H7 (cell line): ENCODE results near the gene TNFRSF21. TPM values are rescaled to one million over a fixed set of nuclear protein-coding genes. Genes with fewer than 3 reads are reported as not detected.
"Not testable (repeated sequence)": the region's sequence is repeated elsewhere in the genome, so short reads cannot be mapped to it uniquely, and the experiment has no call there.

Experiments
- DNase-seq: peaks from one replicate; pipeline ENCODE4 v3.0.0; 2012
- H3K27me3 ChIP-seq: 2 replicates; pipeline ENCODE4 v1.6.0; 2011; ENCODE audit warnings: mild to moderate bottlenecking, low read length; ENCODE audit not compliant: control insufficient read depth, insufficient read depth
- H3K36me3 ChIP-seq: replicated peaks from 2 replicates; pipeline ENCODE4 v1.5.1; 2011; ENCODE audit warnings: low read length; ENCODE audit not compliant: control insufficient read depth, insufficient read depth
- H3K4me3 ChIP-seq: 2 replicates; pipeline ENCODE4 v1.5.1; 2011; ENCODE audit warnings: low read depth, mild to moderate bottlenecking, control low read depth, low read length, moderate library complexity; ENCODE audit not compliant: insufficient read depth
- total RNA-seq: library from RNA; depleted of rRNA; stranded (reverse); fragments of >200 nt; shearing (Covaris generic); gene quantifications from 2 replicates; pipeline ENCODE4 v1.2.3, GENCODE V29; 2014

TNFRSF21 gene
- total RNA-seq, 1 experiment from 2014 or later, result 50.8 TPM

DNA sequence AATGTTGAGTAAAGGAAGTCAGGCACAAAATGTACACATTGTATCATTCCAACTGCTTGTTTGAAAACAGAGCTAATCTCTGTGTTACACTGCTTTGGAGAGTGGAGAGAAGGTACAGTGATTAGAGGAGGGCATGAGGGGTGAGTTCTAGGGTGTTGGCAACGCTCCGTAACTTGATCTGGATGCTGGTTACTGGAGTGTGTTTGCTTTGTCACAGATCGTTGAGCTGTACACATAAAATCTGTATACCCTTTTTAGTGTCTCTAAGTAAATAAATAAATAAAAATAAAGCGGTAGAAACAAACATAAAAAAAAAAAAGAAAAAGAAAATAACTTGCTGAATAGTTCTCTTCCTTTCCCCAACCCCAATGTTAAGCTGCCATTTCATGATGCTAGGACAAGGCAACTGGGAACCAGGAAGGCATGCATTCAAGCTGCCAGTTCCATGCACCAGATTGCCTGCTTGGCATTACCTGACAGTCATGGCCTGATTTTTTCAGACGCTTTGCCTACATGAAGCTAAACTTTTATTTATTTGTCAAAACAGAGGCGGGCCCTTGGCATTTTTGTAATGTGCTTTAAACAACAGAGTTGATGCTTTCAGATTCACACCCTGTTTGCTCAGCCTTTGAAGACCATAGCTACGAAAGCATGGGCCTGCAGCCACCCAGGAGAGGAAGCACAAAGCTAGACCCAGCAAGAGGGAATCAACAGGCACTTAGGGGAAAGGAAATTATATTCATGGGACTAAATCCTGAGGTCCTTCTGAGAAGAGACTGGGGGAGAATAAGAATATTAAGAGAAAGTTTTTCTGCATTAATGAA is 21.2 kb downstream of the TNFRSF21 start:
- Histone ChIP-seq H3K27me3 (no peaks in the 10 kb centered on the region), H3K4me3 (no peak overlapping the region), H3K36me3 (peaks cover 13% of the 10 kb centered on the region)
- DNase-seq, result no peak

DNA sequence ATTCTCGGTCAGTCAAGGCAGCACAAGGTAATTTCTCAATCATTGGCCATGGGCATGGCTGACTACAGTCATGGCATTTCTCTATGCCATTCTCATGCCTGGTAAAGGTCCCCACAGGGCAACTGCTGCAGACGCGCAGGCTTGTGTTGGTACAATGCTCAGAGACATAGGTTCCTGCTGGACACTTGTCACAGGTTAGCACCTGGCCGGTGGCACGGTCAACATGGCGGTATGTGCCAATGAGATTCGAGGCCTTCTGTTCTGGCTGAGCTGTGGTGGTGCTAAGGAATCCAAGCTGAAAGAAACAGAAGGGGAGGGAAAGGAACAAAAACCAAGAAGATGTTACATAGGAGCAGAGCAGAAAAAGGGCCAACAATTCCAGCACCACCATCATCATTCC is 23.4 kb downstream of the TNFRSF21 start:
- Histone ChIP-seq H3K27me3 (no peaks in the 10 kb centered on the region), H3K36me3 (peaks cover 13% of the 10 kb centered on the region), H3K4me3 (no peak overlapping the region)
- no peak for DNase-seq

DNA sequence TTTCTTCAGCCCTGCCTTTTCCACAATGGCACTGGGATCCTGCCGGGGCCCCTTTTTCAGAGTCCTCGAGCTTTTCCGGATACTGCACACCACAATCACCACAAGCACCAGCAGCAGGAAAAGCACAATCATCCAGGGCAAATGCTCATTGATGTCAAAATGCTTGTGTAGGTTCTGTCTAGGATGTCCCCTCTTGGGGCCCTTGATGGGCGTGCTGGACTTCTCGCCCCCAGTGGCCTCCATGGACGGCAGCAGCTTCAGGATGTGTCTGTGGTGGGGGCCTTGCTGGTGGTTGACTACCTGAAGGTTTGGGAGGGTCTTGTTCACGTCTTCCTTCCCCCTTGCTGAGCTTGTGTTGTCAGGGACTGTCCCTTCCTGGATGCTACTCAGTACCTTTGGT is 25.7 kb downstream of the TNFRSF21 start:
- Histone ChIP-seq H3K4me3 (no peak overlapping the region), H3K27me3 (no peaks in the 10 kb centered on the region), H3K36me3 (peaks cover 13% of the 10 kb centered on the region)
- DNase-seq, result no peak

DNA sequence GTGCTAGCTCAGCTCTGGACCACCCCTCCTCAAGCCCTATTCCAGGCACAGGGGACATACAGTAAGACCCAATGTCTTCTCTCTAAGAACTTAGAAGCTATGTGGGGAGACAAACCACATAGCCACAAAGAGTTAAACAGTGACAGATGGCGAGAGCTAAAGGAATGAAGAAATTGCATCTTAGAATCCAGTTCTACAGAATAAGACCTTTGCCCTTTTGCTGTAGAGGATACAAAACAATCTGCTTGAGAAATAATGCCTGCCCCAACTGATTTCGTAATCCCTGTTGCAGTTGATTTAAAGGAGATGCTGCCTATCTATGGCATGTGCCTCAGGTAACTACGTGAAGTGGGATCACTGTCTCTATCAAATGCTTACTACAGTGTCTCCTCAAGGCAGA is 31.2 kb downstream of the TNFRSF21 start:
- H3K36me3 ChIP-seq, result peaks cover 9% of the 10 kb centered on the region
- no peak overlapping the region for H3K4me3 ChIP-seq
- H3K27me3 ChIP-seq, result no peaks in the 10 kb centered on the region
- DNase-seq, result no peak

DNA sequence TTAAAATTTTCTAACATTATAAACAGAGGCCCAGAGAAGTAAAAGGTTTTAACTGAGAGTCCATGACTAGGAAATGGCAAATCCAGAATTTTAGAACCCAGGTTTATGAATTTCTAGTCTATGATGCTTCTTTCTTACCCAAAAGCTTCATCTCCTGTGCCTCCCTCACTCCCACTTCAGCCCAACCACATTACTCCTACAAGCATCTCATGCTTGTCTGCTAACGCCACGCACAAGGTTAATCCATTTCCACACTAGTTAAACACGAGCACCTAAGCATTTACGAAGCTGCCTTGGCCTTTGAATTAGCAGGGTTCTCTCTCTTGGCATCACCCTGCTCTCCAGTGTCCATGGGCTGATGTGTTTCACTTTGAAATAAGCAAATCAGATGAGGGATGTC is 32.0 kb downstream of the TNFRSF21 start:
- no peak for DNase-seq
- H3K4me3 ChIP-seq, result no peak overlapping the region
- H3K36me3 ChIP-seq, result peaks cover 9% of the 10 kb centered on the region
- no peaks in the 10 kb centered on the region for H3K27me3 ChIP-seq

DNA sequence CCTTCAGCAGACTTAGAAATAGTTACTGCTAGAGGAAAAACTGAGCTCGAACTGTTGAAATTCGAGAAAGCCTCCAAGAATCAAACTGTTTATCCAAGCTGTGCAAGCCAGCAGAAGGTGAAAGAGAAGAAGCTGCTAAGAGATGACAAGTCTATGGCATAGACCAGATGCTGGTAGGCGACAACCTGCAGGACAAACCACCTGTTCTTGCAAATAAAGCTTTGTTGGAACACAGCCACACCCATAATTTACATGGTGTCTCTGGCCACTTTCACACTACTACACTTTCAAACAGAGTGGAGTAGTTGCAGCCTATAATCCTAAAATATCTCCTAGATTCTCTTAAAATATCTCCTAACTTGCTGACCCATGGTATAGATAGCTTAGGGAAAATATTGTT is 33.3 kb downstream of the TNFRSF21 start:
- Histone ChIP-seq H3K27me3 (no peaks in the 10 kb centered on the region), H3K4me3 (no peak overlapping the region), H3K36me3 (peaks cover 9% of the 10 kb centered on the region)
- no peak for DNase-seq

DNA sequence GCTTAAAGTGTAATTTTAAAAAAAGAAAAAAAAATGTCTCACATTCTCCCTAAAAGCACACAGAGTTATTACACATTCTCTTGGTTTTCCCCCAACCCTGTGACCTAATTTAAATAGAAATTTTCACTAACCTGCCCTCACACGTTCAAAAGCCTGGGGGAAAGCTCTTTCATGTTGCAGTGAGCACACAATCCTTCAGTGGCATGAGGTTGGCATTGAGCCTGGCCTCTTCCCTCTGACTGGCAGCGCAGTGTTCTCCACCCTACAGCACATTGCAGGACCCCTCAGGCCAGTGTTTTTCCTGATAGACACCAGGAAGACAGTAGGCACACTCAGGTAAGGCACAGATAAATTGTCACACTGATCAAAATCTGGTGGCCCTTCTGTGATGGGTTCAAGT is 34.1 kb downstream of the TNFRSF21 start:
- no peak overlapping the region for H3K4me3 ChIP-seq
- no peaks in the 10 kb centered on the region for H3K27me3 ChIP-seq
- H3K36me3 ChIP-seq, result peaks cover 9% of the 10 kb centered on the region
- no peak for DNase-seq

DNA sequence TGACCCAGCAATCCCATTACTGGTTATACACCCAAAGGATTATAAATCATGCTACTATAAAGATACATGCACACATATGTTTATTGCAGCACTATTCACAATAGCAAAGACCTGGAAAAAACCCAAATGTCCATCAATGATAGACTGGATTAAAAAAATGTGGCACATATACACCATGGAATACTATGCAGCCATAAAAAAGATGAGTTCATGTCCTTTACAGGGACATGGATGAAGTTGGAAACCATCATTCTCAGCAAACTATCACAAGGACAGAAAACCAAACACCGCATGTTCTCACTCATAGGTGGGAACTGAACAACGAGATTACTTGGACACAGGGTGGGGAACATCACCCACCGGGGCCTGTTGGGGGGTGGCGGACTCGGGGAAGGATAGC is 34.6 kb downstream of the TNFRSF21 start:
- not testable (repeated sequence) for H3K36me3 ChIP-seq, H3K4me3 ChIP-seq, H3K27me3 ChIP-seq, DNase-seq

DNA sequence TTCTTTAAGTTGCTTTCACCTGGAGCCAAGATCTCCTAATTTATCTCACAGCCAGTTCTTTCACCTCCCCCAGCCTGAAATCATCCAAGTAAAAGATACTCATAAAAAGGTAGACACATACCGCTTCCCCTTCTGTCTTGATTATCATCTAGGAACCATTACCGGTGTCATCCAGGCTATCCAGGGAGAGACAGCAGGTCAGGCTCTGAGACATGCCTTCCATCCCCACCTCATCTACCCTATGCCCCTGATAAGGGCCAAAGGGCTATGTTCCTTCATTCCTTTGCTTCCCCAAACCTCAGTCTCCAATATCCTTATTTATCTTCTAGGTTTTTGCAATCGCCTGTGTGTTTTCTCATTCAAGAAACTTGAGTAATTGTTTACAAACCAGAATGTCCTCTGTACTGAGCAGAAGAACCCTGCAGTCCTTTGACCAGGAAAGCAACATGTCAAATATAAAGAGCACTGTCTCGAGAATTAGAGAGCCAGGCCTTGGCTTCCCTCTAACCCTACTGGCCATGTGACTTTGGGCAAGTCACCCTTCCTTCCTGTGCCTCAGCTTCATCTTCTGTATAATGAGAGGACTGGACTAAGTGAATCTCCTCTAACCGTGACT is 41.0 kb downstream of the TNFRSF21 start:
- Histone ChIP-seq H3K36me3 (no peaks in the 10 kb centered on the region), H3K4me3 (no peak overlapping the region), H3K27me3 (no peaks in the 10 kb centered on the region)
- no peak for DNase-seq

DNA sequence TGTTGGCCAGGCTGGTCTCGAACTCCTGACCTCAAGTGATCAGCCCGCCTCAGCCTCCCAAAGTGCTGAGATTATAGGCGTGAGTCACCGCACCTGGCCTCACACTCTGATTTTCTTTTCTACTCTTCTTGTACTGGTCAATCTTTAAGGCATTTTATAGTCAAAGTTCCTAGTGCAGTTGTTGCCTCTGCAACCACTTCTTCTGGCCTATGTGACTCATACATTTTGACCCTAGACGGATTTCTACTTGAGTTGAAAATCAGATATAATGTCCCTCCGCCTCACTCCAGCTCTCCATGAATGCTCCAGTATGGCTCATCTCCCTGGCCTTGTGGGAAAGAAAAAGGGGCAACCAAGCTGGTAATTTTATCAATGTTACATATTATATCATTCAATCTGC is 42.4 kb downstream of the TNFRSF21 start:
- no peak for DNase-seq
- H3K4me3 ChIP-seq, result no peak overlapping the region
- H3K27me3 ChIP-seq, result no peaks in the 10 kb centered on the region
- H3K36me3 ChIP-seq, result 0 out of 2 replicates have a peak, but pooled peaks cover 1% of the 10 kb centered on the region

DNA sequence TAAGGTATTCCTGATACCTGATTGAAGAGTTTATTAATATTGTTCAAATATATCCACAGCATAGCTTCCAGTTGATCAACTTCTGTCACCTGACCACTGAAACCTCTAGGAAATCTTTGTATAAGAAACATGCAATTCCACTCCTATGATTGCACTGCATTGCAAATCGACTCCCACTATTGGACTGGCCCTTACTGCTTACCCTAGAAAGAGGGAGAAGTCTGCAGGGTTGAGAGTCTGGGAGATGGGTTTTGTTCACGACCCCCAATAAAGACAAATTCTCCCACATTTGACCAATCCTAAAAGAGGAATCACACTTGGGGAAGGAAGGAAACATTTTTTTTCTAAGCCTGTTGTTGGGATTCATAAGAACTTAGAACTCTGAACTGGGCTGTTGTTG is 43.7 kb downstream of the TNFRSF21 start:
- DNase-seq, result no peak
- H3K4me3 ChIP-seq, result no peak overlapping the region
- no peaks in the 10 kb centered on the region for H3K27me3 ChIP-seq
- 0 out of 2 replicates have a peak, but pooled peaks cover 1% of the 10 kb centered on the region for H3K36me3 ChIP-seq

DNA sequence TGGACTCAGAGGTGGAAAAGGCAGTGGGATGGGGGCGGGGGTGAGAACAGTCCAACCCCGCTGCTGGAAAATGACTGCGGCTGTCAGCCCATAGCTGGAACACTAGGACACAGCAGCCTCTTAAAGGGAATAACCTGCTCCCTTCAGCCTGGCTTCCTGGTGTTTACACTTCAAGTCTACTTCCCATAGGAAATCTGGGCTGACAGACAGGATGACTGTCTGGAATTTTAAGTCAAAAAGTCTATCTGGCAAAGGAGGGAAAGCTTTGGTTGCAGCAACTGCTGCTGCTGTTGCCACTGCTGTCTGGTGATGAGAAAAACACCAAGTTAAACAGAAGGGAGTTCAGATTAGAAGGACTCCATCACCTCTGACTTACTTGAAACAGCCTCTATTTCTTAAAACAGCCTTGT is 44.9 kb downstream of the TNFRSF21 start:
- Histone ChIP-seq H3K27me3 (no peaks in the 10 kb centered on the region), H3K36me3 (0 out of 2 replicates have a peak, but pooled peaks cover 1% of the 10 kb centered on the region), H3K4me3 (no peak overlapping the region)
- DNase-seq, result no peak

DNA sequence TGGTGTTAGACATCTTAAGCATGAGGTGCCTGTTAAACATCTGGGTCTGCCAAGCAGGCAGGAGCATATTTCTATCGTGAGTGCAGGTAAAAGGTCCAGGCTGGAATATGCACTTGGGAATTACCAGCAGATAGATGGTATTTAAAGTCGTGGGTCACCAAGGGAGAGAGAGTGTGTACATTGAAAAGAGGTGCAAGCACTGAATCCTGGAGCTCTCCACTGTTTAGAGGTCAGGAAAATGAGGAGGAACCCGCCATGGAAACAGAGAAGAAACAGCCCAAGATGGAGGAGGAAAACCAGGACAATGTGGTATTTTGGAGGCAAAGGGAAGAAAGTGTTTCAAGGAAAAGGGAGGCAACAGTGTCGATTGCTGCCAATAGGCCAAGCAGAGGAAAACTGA is 46.4 kb downstream of the TNFRSF21 start:
- H3K36me3 ChIP-seq, result 0 out of 2 replicates have a peak, but pooled peaks cover 1% of the 10 kb centered on the region
- H3K4me3 ChIP-seq, result no peak overlapping the region
- no peak for DNase-seq
- H3K27me3 ChIP-seq, result no peaks in the 10 kb centered on the region

DNA sequence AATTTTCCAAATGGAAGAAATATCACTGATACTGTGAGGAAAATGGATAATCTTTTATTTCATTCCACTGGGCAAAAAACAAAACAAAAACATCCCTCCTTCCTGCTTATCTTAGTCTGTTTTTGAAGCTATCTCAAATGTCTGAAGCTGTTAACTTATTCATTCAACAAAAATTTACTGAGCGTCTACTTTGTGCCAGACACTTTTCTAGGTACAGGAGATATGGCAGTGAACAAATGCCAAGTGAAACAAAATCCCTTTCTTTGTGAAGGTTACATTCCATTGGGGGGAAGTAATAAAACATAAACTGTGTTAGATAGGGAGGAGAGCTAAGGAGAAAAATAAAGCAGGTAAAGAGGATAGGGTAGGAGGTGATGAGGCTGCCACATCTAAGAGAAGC is 47.5 kb downstream of the TNFRSF21 start:
- 0 out of 2 replicates have a peak, but pooled peaks cover 1% of the 10 kb centered on the region for H3K36me3 ChIP-seq
- no peak overlapping the region for H3K4me3 ChIP-seq
- H3K27me3 ChIP-seq, result no peaks in the 10 kb centered on the region
- no peak for DNase-seq

DNA sequence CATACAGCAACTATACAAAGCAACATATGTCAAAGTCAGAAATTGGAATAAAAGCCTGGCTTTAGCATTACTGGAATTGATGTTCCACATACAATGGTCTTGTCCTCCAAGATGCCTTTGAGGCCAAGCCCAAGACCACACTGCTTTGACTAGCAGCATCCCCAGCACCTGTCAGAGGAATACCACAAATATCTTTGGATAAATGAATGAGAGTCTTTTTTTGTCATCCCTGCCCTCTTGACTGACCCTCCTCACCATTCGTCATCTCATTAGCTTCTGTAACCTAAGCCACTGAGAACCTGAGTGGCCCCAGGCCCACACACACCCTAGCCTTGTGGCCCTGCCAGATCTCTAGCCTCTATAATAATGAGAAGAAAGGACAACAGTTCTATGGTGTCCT is 48.5 kb downstream of the TNFRSF21 start:
- Histone ChIP-seq H3K36me3 (0 out of 2 replicates have a peak, but pooled peaks cover 1% of the 10 kb centered on the region), H3K27me3 (no peaks in the 10 kb centered on the region)
- no peak for DNase-seq

More for the DNA sequence above, 48.5 kb downstream of the TNFRSF21 start:
- no peak overlapping the region for H3K4me3 ChIP-seq
